IMR-90 (cell line): Measurements from ENCODE around the gene AKAP13. TPM values are rescaled to one million over a fixed set of nuclear protein-coding genes. Genes with fewer than 3 reads are reported as not detected.

Source experiments
- ATAC-seq: fragments of 200-7000 bp; cut with Tn5 transposase; 2 replicates; pipeline ENCODE4 v1.9.1; 2020; ENCODE audit warnings: low read depth, mild to moderate bottlenecking, moderate library complexity
- BruUV-seq: library from RNA; stranded (reverse); fragments of 400-500 nt; replicated peaks from 2 replicates; lab custom pipeline; 2021; lab: Mats Ljungman, UMichigan
- CTCF ChIA-PET: fragments of 300-600 bp; formaldehyde crosslinking; extraction: SDS; loops from one replicate; lab custom pipeline; 2021; ENCODE audit warnings: antibody characterized with exemption; lab: Yijun Ruan, JAX
- POLR2A ChIA-PET: fragments of 300-600 bp; sonication (Branson Sonifier 250); formaldehyde crosslinking; loops from one replicate; lab custom pipeline; 2022; ENCODE audit warnings: antibody characterized with exemption; ENCODE audit not compliant: unreplicated experiment; lab: Charles Lee
- DNase-seq: peaks from one replicate; pipeline ENCODE4 v3.0.0; 2013
- H2AFZ ChIP-seq: replicated peaks from 2 replicates; pipeline ENCODE3; 2013; ENCODE audit warnings: low read length, mild to moderate bottlenecking; ENCODE audit not compliant: poor library complexity
- H2AK5ac ChIP-seq: 2 replicates; pipeline ENCODE4 v1.6.1; 2013; ENCODE audit warnings: low read depth, low read length, inconsistent platforms
- H2AK9ac ChIP-seq: replicated peaks from 2 replicates; pipeline ENCODE3; 2013; ENCODE audit warnings: mild to moderate bottlenecking, low read depth, low read length, moderate library complexity; ENCODE audit not compliant: poor library complexity
- H2BK120ac ChIP-seq: 2 replicates; pipeline ENCODE4 v1.6.1; 2013; ENCODE audit warnings: low read depth, low read length, inconsistent platforms
- H2BK15ac ChIP-seq: 3 replicates; pipeline ENCODE4 v1.6.1; 2013; ENCODE audit warnings: low read depth, low read length, inconsistent platforms
- H2BK20ac ChIP-seq: 2 replicates; pipeline ENCODE4 v1.6.1; 2013; ENCODE audit warnings: low read depth, mild to moderate bottlenecking, inconsistent platforms, low read length, moderate library complexity
- H2BK5ac ChIP-seq: 2 replicates; pipeline ENCODE4 v1.6.1; 2013; ENCODE audit warnings: mild to moderate bottlenecking, low read depth, low read length, inconsistent platforms; ENCODE audit not compliant: poor library complexity, severe bottlenecking
- H3K14ac ChIP-seq: replicated peaks from 2 replicates; pipeline ENCODE4 v1.6.1; 2013; ENCODE audit warnings: low read depth, low read length, inconsistent platforms
- H3K18ac ChIP-seq: 2 replicates; pipeline ENCODE4 v1.6.1; 2013; ENCODE audit warnings: low read depth, low read length, control low read depth
- H3K23ac ChIP-seq: 2 replicates; pipeline ENCODE4 v1.6.1; 2013; ENCODE audit warnings: low read depth, low read length, inconsistent platforms
- H3K27ac ChIP-seq: 2 replicates; pipeline ENCODE4 v1.5.1; 2013; ENCODE audit warnings: mild to moderate bottlenecking, control low read depth, low read length; ENCODE audit not compliant: insufficient read depth
- H3K27me3 ChIP-seq: 2 replicates; pipeline ENCODE4 v1.6.1; 2013; ENCODE audit warnings: low read length; ENCODE audit not compliant: control insufficient read depth, insufficient read depth
- H3K36me3 ChIP-seq: 2 replicates; pipeline ENCODE4 v1.6.1; 2013; ENCODE audit warnings: low read length, mixed read lengths; ENCODE audit not compliant: control insufficient read depth, insufficient read depth
- H3K4ac ChIP-seq: 2 replicates; pipeline ENCODE4 v1.6.1; 2013; ENCODE audit warnings: low read depth, low read length, inconsistent platforms
- H3K4me1 ChIP-seq: 2 replicates; pipeline ENCODE4 v1.6.1; 2013; ENCODE audit warnings: low read length, mixed read lengths; ENCODE audit not compliant: control insufficient read depth, insufficient read depth
- H3K4me2 ChIP-seq: 2 replicates; pipeline ENCODE4 v1.6.1; 2013; ENCODE audit warnings: low read depth, mild to moderate bottlenecking, control low read depth, low read length, moderate library complexity
- H3K4me3 ChIP-seq: 2 replicates; pipeline ENCODE4 v1.5.1; 2013; ENCODE audit warnings: low read depth, mild to moderate bottlenecking, control low read depth, low read length, moderate library complexity; ENCODE audit not compliant: insufficient read depth
- H3K56ac ChIP-seq: 2 replicates; pipeline ENCODE4 v1.6.1; 2013; ENCODE audit warnings: low read length, inconsistent platforms; ENCODE audit not compliant: insufficient read depth; ENCODE audit errors: extremely low read depth
- H3K79me1 ChIP-seq, 2 experiments: 2 replicates each; pipeline ENCODE4 v1.6.1; 2013; ENCODE audit warnings: low read length in 2 of 2, inconsistent platforms in 1 of 2, low read depth in 1 of 2
- H3K9ac ChIP-seq: 2 replicates; pipeline ENCODE4 v1.6.1; 2013; ENCODE audit warnings: low read depth, low read length, control low read depth
- H3K9me1 ChIP-seq: 2 replicates; pipeline ENCODE4 v1.6.1; 2013; ENCODE audit warnings: low read length, inconsistent platforms; ENCODE audit not compliant: insufficient read depth
- H3K9me3 ChIP-seq: 2 replicates; pipeline ENCODE4 v1.6.1; 2013; ENCODE audit warnings: low read length; ENCODE audit not compliant: control insufficient read depth, insufficient read depth
- H4K20me1 ChIP-seq: 2 replicates; pipeline ENCODE4 v1.6.1; 2013; ENCODE audit warnings: low read length, inconsistent platforms; ENCODE audit not compliant: insufficient read depth
- H4K5ac ChIP-seq: 2 replicates; pipeline ENCODE4 v1.6.1; 2013; ENCODE audit warnings: mild to moderate bottlenecking, low read depth, low read length, control low read depth
- H4K8ac ChIP-seq, 2 experiments: 2 replicates each; pipeline ENCODE4 v1.6.1; 2013; ENCODE audit warnings: low read depth in 2 of 2, low read length in 2 of 2, control low read depth in 1 of 2, inconsistent platforms in 1 of 2
- H4K91ac ChIP-seq: 2 replicates; pipeline ENCODE4 v1.6.1; 2013; ENCODE audit warnings: low read depth, low read length, inconsistent platforms; ENCODE audit not compliant: insufficient read depth
- BHLHE40 ChIP-seq: fragments of 150-350 bp; IDR thresholded peaks from 2 replicates; pipeline ENCODE4 v1.6.1; 2016; ENCODE audit warnings: mild to moderate bottlenecking, low read depth, low read length
- CEBPB ChIP-seq: IDR thresholded peaks from 2 replicates; pipeline ENCODE4 v1.6.1; 2012; ENCODE audit warnings: low read depth, low read length, improper control_type of control experiment
- CHD1 ChIP-seq: IDR thresholded peaks from 2 replicates; pipeline ENCODE4 v1.6.1; 2012; ENCODE audit warnings: low read depth, low read length, improper control_type of control experiment
- CTCF ChIP-seq: conservative IDR thresholded peaks from 2 replicates; pipeline ENCODE4 v1.5.1; 2012; ENCODE audit warnings: mild to moderate bottlenecking, low read depth, low read length, improper control_type of control experiment
- FOS ChIP-seq: fragments of 150-350 bp; IDR thresholded peaks from 2 replicates; pipeline ENCODE4 v1.6.1; 2016; ENCODE audit warnings: low read depth, low read length
- MAFK ChIP-seq: IDR thresholded peaks from 2 replicates; pipeline ENCODE4 v1.6.1; 2012; ENCODE audit warnings: low read depth, low read length, improper control_type of control experiment
- MAZ ChIP-seq: IDR thresholded peaks from 2 replicates; pipeline ENCODE4 v1.6.1; 2012; ENCODE audit warnings: low read depth, mild to moderate bottlenecking, low read length, improper control_type of control experiment, moderate library complexity, borderline replicate concordance
- MXI1 ChIP-seq: IDR thresholded peaks from 2 replicates; pipeline ENCODE4 v1.6.1; 2012; ENCODE audit warnings: low read depth, mild to moderate bottlenecking, low read length, moderate library complexity, borderline replicate concordance
- NFE2L2 ChIP-seq: fragments of 150-350 bp; IDR thresholded peaks from 2 replicates; pipeline ENCODE4 v1.6.1; 2016; ENCODE audit warnings: low read depth, mild to moderate bottlenecking, low read length
- POLR2A ChIP-seq: IDR thresholded peaks from 2 replicates; pipeline ENCODE4 v1.6.1; 2012; ENCODE audit warnings: mild to moderate bottlenecking, low read depth, low read length
- RAD21 ChIP-seq: IDR thresholded peaks from 2 replicates; pipeline ENCODE4 v1.6.1; 2012; ENCODE audit warnings: low read length, improper control_type of control experiment
- RCOR1 ChIP-seq: IDR thresholded peaks from 2 replicates; pipeline ENCODE4 v1.6.1; 2012; ENCODE audit warnings: mild to moderate bottlenecking, low read length, improper control_type of control experiment; ENCODE audit not compliant: insufficient replicate concordance
- RFX5 ChIP-seq: IDR thresholded peaks from 2 replicates; pipeline ENCODE4 v1.8.0; 2012; ENCODE audit warnings: low read depth, mild to moderate bottlenecking, low read length, moderate library complexity
- SMC3 ChIP-seq: fragments of 150-350 bp; IDR thresholded peaks from 2 replicates; pipeline ENCODE4 v1.6.1; 2016; ENCODE audit warnings: low read depth, mild to moderate bottlenecking, antibody characterized with exemption, low read length, moderate library complexity
- USF2 ChIP-seq: fragments of 150-350 bp; IDR thresholded peaks from 2 replicates; pipeline ENCODE4 v1.6.1; 2017; ENCODE audit warnings: mild to moderate bottlenecking, antibody characterized with exemption, low read length, low read depth
- WGBS, 2 experiments: methylation state at CpG; one replicate each; pipeline versions ENCODE4 v1.1.5 to v1.1.7; 2013; ENCODE audit warnings: missing lambda C conversion rate in 2 of 2; ENCODE audit not compliant: insufficient read length in 1 of 2; ENCODE audit errors: extremely low coverage in 2 of 2; 5-methylcytosine and 5-hydroxymethylcytosine counted together
- dilution Hi-C: fragments of 300-500 bp; cut with HindIII; formaldehyde crosslinking; loops from one replicate; pipeline ENCODE4 v1.14.3; 2018; ENCODE audit warnings: low sequenced_read_pairs; ENCODE audit not compliant: unreplicated experiment
- in situ Hi-C: fragments of 300-500 bp; cut with MboI; formaldehyde crosslinking; loops from 3 replicates; pipeline ENCODE4 v1.14.3; 2019; ENCODE audit warnings: low sequenced_read_pairs, inconsistent platforms, mixed read lengths
- intact Hi-C: fragments of 100-400 bp; cut with micrococcal nuclease; formaldehyde crosslinking; loops from 2 replicates; pipeline ENCODE4 v1.10.0; 2022
- polyA plus RNA-seq, 3 experiments: library from polyadenylated mRNA; depleted of rRNA; stranded (reverse); fragments of >200 nt; gene quantifications; 2 replicates each; pipeline ENCODE4 v1.2.3, GENCODE V29; 2012; ENCODE audit warnings: low replicate concordance in 1 of 3
- total RNA-seq: library from RNA; depleted of rRNA; stranded (reverse); fragments of >200 nt; gene quantifications from 2 replicates; pipeline ENCODE4 v1.2.3, GENCODE V29; 2012

Gene AKAP13
- total and polyA plus RNA-seq, 2 of the 4 experiments (the other 2 are of a cell fraction) = 10.4 to 46.4 TPM

DNA sequence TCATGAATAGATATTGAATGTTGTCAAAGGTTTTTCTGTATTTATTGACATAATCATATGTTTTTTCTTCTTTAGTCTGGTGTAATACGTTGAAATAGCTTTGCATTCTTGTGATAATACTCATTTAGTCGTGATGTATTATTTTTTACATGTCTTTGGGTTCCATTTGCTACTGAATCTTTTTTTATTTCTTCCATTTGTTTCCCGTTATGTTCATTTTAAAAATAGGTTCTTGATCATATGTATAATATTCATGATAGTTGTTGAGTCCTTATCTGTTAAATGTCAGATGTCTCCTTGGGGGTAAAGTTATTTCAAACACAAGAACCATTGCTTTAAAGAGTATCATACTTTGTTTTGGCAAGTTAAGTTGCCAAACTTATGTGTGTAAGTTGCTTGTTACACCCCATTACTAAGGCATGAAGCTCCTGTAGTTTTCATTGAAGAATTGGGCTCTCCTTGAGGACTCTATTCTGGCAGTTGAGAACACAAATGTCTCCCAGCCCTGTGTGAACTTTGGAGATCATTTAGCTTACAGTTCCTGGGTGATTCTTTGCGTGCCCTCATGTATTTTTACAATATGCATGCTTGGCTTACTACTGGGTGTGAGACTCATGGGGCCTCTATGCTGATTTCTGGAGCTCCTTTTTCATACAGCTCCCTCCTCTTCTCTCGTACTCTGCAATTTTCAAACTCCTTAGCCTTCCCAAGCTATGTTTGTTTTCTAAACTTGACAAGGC is 8.3 kb downstream of the AKAP13 start:
- H4K5ac ChIP-seq = no peak overlapping the region
- H3K23ac ChIP-seq = peak overlapping the region; percentile 18
- no TSS peak for BruUV-seq
- DNase-seq (no peak), ATAC-seq (peak; percentile 14; the same call in 1 of the 2 replicates)
- in situ Hi-C loops (no loop called here), dilution Hi-C loops (no loop called here), intact Hi-C loops (loop anchor here (2.0 kb wide), 1 partner anchor 14 kb away; no protein-coding TSS in a partner anchor)
- H3K9me1 ChIP-seq = peaks cover 12% of the 10 kb centered on the region
- H2AFZ ChIP-seq = no peak overlapping the region
- no peak overlapping the region; the same call in 1 of the 2 replicates for H4K91ac ChIP-seq
- WGBS, 2 experiments = no CpG with 5 or more reads among the region's 5 CpGs
- H3K27ac ChIP-seq = no peak overlapping the region
- H3K4me3 ChIP-seq = no peak overlapping the region
- CTCF ChIA-PET = interaction anchor here (1.2 to 1.3 kb wide), 4 partner anchors 16 to 92 kb away, joined by 3 to 4 read pairs (median 3); no protein-coding TSS in a partner anchor
- no peak overlapping the region for H3K56ac ChIP-seq
- H4K20me1 ChIP-seq = peaks cover 43% of the 10 kb centered on the region
- no peak overlapping the region for H3K4me2 ChIP-seq
- no peak overlapping the region for H2BK5ac ChIP-seq
- no peak overlapping the region for H3K18ac ChIP-seq
- no peak overlapping the region for H2BK15ac ChIP-seq
- H3K14ac ChIP-seq = peak overlapping the region; percentile 7
- no peak overlapping the region for H3K9ac ChIP-seq
- H3K4me1 ChIP-seq = peaks cover 7% of the 10 kb centered on the region; the same call in 1 of the 2 replicates
- POLR2A ChIA-PET = no interaction called here
- no peaks in the 10 kb centered on the region for H3K9me3 ChIP-seq
- no peak overlapping the region for H2BK20ac ChIP-seq
- H3K36me3 ChIP-seq = no peaks in the 10 kb centered on the region
- H2BK120ac ChIP-seq = no peak overlapping the region
- H3K79me1 ChIP-seq = peaks cover 23 to 75% of the 10 kb centered on the region in 2 experiments
- H2AK5ac ChIP-seq = no peak overlapping the region
- no peaks in the 10 kb centered on the region for H3K27me3 ChIP-seq
- no peak overlapping the region for H2AK9ac ChIP-seq
- H4K8ac ChIP-seq = no peak overlapping the region
- no peak overlapping the region; the same call in 1 of the 2 replicates for H3K4ac ChIP-seq
- TF ChIP-seq CEBPB (no peak), FOS (no peak), RCOR1 (no peak), MXI1 (no peak), POLR2A (no peak), NFE2L2 (no peak), BHLHE40 (no peak), CTCF (no peak), CHD1 (no peak), USF2 (no peak), MAZ (no peak), RFX5 (no peak), SMC3 (no peak), RAD21 (no peak), MAFK (no peak)
